Measurements from ENCODE around the gene CRADD.
"Not testable (repeated sequence)": the region's sequence is repeated elsewhere in the genome, so short reads cannot be mapped to it uniquely, and the experiment has no call there.

CRADD gene

GRCh38 chr12:93883436-93884154 lies 206.4 kb downstream of the CRADD start:
- no peak for DNase-seq

- no peak for DNase-seq
Observed at GRCh38 chr12:93884794-93885460, 207.8 kb downstream of the CRADD start.

GRCh38 chr12:93885973-93886532 lies 208.9 kb downstream of the CRADD start:
- DNase-seq: not testable (repeated sequence)

- DNase-seq: no peak
Observed at GRCh38 chr12:93886533-93887511, 209.6 kb downstream of the CRADD start.

GRCh38 chr12:93888964-93889363 lies 211.8 kb downstream of the CRADD start:
- no peak for DNase-seq

- no peak for DNase-seq
Observed at GRCh38 chr12:93889516-93890212, 212.5 kb downstream of the CRADD start.

- no peak for DNase-seq
Observed at GRCh38 chr12:93892423-93893268, 215.5 kb downstream of the CRADD start.

GRCh38 chr12:93894391-93895088 lies 217.4 kb downstream of the CRADD start:
- DNase-seq: no peak

- no peak for DNase-seq
Observed at GRCh38 chr12:93895089-93895445, 217.9 kb downstream of the CRADD start.

GRCh38 chr12:93896427-93896826 lies 219.3 kb downstream of the CRADD start:
- no peak for DNase-seq

- DNase-seq: no peak
Observed at GRCh38 chr12:93896952-93897351, 219.8 kb downstream of the CRADD start.

GRCh38 chr12:93901739-93902138 lies 224.6 kb downstream of the CRADD start:
- DNase-seq: no peak

GRCh38 chr12:93902192-93902591 lies 225.0 kb downstream of the CRADD start:
- DNase-seq: no peak

- no peak for DNase-seq
Observed at GRCh38 chr12:93902736-93903562, 225.8 kb downstream of the CRADD start.

- no peak for DNase-seq
Observed at GRCh38 chr12:93904124-93904523, 226.9 kb downstream of the CRADD start.

- no peak for DNase-seq
Observed at GRCh38 chr12:93908264-93908663, 231.1 kb downstream of the CRADD start.

- no peak for DNase-seq
Observed at GRCh38 chr12:93908846-93909567, 231.8 kb downstream of the CRADD start.

GRCh38 chr12:93911396-93911795 lies 234.2 kb downstream of the CRADD start:
- DNase-seq: no peak

- DNase-seq: no peak
Observed at GRCh38 chr12:93912086-93912733, 235.0 kb downstream of the CRADD start.
